ENCODE measurements around the gene HLCS. TPM values are rescaled to one million over a fixed set of nuclear protein-coding genes. Genes with fewer than 3 reads are reported as not detected.

The HLCS gene
- total RNA-seq, 2 experiments from 2014 or later, result 12.5 to 15.5 TPM

- H3K27me3 Mint-ChIP-seq, result no peaks in the 10 kb centered on the region
- TF ChIP-seq CTCF (IDR thresholded peaks at IDR 0.05), result no peak
Observed at GRCh38 chr21:36964827-36965719, 1.4 kb downstream of the HLCS start.

GRCh38 chr21:36964398-36964797, 2.1 kb downstream of the HLCS start:
- Mint-ChIP-seq H3K4me3 (peak overlapping the region; percentile 88), H3K9me3 (no peaks in the 10 kb centered on the region), H3K27ac (no peak overlapping the region), H3K36me3 (ENCODE audit: low read depth) (peaks cover 12% of the 10 kb centered on the region), H3K27me3 (no peaks in the 10 kb centered on the region), H3K4me1 (ENCODE audit: low read depth) (peaks cover 22% of the 10 kb centered on the region)
- intact Hi-C loops (cut with micrococcal nuclease), result no loop called here
- ChIA-PET POLR2A (interaction anchor here (1.3 to 1.5 kb wide), 2 partner anchors 11 to 30 kb away, joined by 3 to 7 read pairs; no protein-coding TSS in a partner anchor), CTCF (interaction anchor here (1.3 to 4.3 kb wide), 4 partner anchors 23 to 46 kb away, joined by 3 to 28 read pairs (median 10); no protein-coding TSS in a partner anchor)
- no peak for ATAC-seq
- no peak for DNase-seq
- no peak for TF ChIP-seq CTCF (IDR thresholded peaks at IDR 0.05)

More at GRCh38 chr21:36964827-36965719, 1.4 kb downstream of the HLCS start:
- no peak for ATAC-seq
- H3K27ac Mint-ChIP-seq, result peak overlapping the region; percentile 93
- H3K36me3 Mint-ChIP-seq (ENCODE audit: low read depth), result peaks cover 8% of the 10 kb centered on the region
- no peak for DNase-seq
- ChIA-PET CTCF (interaction anchor here (0.6 to 4.3 kb wide), 13 partner anchors 9 to 45 kb away, joined by 3 to 28 read pairs (median 3); no protein-coding TSS in a partner anchor), POLR2A (interaction anchor here (0.8 to 2.5 kb wide), 9 partner anchors 12 to 255 kb away, joined by 3 to 9 read pairs (median 4); no protein-coding TSS in a partner anchor)
- H3K4me3 Mint-ChIP-seq, result peak overlapping the region; percentile 88
- intact Hi-C loops (cut with micrococcal nuclease), result no loop called here
- H3K4me1 Mint-ChIP-seq (ENCODE audit: low read depth), result peaks cover 22% of the 10 kb centered on the region
- H3K9me3 Mint-ChIP-seq, result no peaks in the 10 kb centered on the region

- DNase-seq, result no peak
- POLR2A ChIA-PET, result interaction anchor here (0.6 kb wide), 1 partner anchor 55 kb away, joined by 3 read pairs; no protein-coding TSS in a partner anchor
- no peak for TF ChIP-seq CTCF (IDR thresholded peaks at IDR 0.05)
- intact Hi-C loops (cut with micrococcal nuclease), result no loop called here
- no peak overlapping the region for H3K27ac Mint-ChIP-seq
- no peak overlapping the region for H3K4me3 Mint-ChIP-seq
- no peak for ATAC-seq
- H3K27me3 Mint-ChIP-seq, result no peaks in the 10 kb centered on the region
- CTCF ChIA-PET, result interaction anchor here (0.7 to 1.4 kb wide), 3 partner anchors 14 to 48 kb away, joined by 4 to 6 read pairs (median 4); no protein-coding TSS in a partner anchor
- peaks cover 11% of the 10 kb centered on the region for H3K4me1 Mint-ChIP-seq (ENCODE audit: low read depth)
- H3K9me3 Mint-ChIP-seq, result no peaks in the 10 kb centered on the region
- H3K36me3 Mint-ChIP-seq (ENCODE audit: low read depth), result peaks cover 14% of the 10 kb centered on the region
Observed at GRCh38 chr21:36962098-36962780, 4.2 kb downstream of the HLCS start.

- Mint-ChIP-seq H3K27ac (no peak overlapping the region), H3K9me3 (no peaks in the 10 kb centered on the region), H3K27me3 (no peaks in the 10 kb centered on the region), H3K4me1 (ENCODE audit: low read depth) (peaks cover 11% of the 10 kb centered on the region), H3K4me3 (no peak overlapping the region), H3K36me3 (ENCODE audit: low read depth) (peaks cover 17% of the 10 kb centered on the region)
- intact Hi-C loops (cut with micrococcal nuclease), result no loop called here
- POLR2A ChIA-PET, result no interaction called here
- CTCF ChIA-PET, result interaction anchor here (1.1 kb wide), 1 partner anchor 39 kb away, joined by 3 read pairs; no protein-coding TSS in a partner anchor
- DNase-seq, result no peak
- ATAC-seq, result no peak
- TF ChIP-seq CTCF (IDR thresholded peaks at IDR 0.05), result no peak
Observed at GRCh38 chr21:36960676-36961284, 5.7 kb downstream of the HLCS start.

All from activated CD8-positive, alpha-beta T cell treated with anti-CD3 and anti-CD28 coated beads for 36 hours (primary cell).